HepG2 (cell line): ENCODE results near the gene IAH1. TPM values are rescaled to one million over a fixed set of nuclear protein-coding genes. Genes with fewer than 3 reads are reported as not detected.

Source experiments
- ATAC-seq: fragments of 200-7000 bp; cut with Tn5 transposase; 3 replicates; pipeline ENCODE4 v1.9.1; 2020; ENCODE audit warnings: mild to moderate bottlenecking, moderate library complexity
- BruUV-seq: library from RNA; stranded (reverse); fragments of 400-500 nt; replicated peaks from 2 replicates; lab custom pipeline; 2021; lab: Mats Ljungman, UMichigan
- CTCF ChIA-PET: fragments of 300-600 bp; formaldehyde crosslinking; extraction: SDS; loops from one replicate; lab custom pipeline; 2021; ENCODE audit warnings: low total read pairs, inconsistent platforms, low intra/inter-chr PET ratio; lab: Yijun Ruan, JAX
- POLR2A ChIA-PET: fragments of 350-600 bp; sonication (Branson Sonifier 250); formaldehyde crosslinking; loops from one replicate; lab custom pipeline; 2020; ENCODE audit warnings: antibody characterized with exemption, inconsistent platforms; lab: Yijun Ruan, JAX
- DNase-seq: peaks from one replicate; pipeline ENCODE4 v3.0.0-alpha.2; 2015; ENCODE audit warnings: low spot score
- FAIRE-seq: peaks from 3 replicates; lab custom pipeline; 2011; peaks lifted over from hg19 to GRCh38; lab: Jason Lieb, UNC
- H2AFZ ChIP-seq: one replicate; pipeline ENCODE4 v1.6.1; 2011; ENCODE audit warnings: low read length, inconsistent platforms
- H3K27ac ChIP-seq: fragments of 300-600 bp; 3 replicates; pipeline ENCODE4 v1.8.0; 2011; ENCODE audit warnings: mixed run types, mild to moderate bottlenecking, mixed read lengths, low read length, inconsistent platforms; ENCODE audit not compliant: insufficient read depth; ENCODE audit errors: extremely low read length
- H3K27me3 ChIP-seq, 2 experiments: fragments of 200-600 bp in 1 of 2; 2 replicates in 1 of 2; 3 replicates in 1 of 2; pipeline versions ENCODE4 v1.6.0 to v1.8.0; 2011; ENCODE audit warnings: low read length in 2 of 2, mild to moderate bottlenecking in 2 of 2, moderate library complexity in 2 of 2, inconsistent platforms in 1 of 2; ENCODE audit not compliant: insufficient read depth in 2 of 2, control insufficient read depth in 1 of 2
- H3K36me3 ChIP-seq, 2 experiments: fragments of 200-600 bp in 1 of 2; replicated peaks in 1 of 2; 2 replicates in 1 of 2; 3 replicates in 1 of 2; pipeline versions ENCODE4 v1.5.1 to v1.8.0; 2011; ENCODE audit warnings: low read length in 2 of 2, inconsistent platforms in 1 of 2; ENCODE audit not compliant: insufficient read depth in 2 of 2, control insufficient read depth in 1 of 2
- H3K4me1 ChIP-seq: 2 replicates; pipeline ENCODE4 v1.5.1; 2012; ENCODE audit warnings: low read length, inconsistent platforms; ENCODE audit not compliant: insufficient read depth
- H3K4me2 ChIP-seq: 2 replicates; pipeline ENCODE4 v1.6.0; 2011; ENCODE audit warnings: low read depth, low read length, inconsistent platforms
- H3K4me3 ChIP-seq, 3 experiments: fragments of 200-600 bp in 1 of 3; sonication (generic), shearing (Covaris generic) in 1 of 3; replicated peaks in 1 of 3; 2 replicates each; pipeline ENCODE4 v1.5.1; 2011 to 2016; ENCODE audit warnings: low read length in 3 of 3, inconsistent platforms in 2 of 3, low read depth in 2 of 3, mild to moderate bottlenecking in 2 of 3, control low read depth in 1 of 3, mixed read lengths in 1 of 3; ENCODE audit not compliant: insufficient read depth in 1 of 3
- H3K79me2 ChIP-seq: one replicate; pipeline ENCODE4 v1.6.1; 2011; ENCODE audit warnings: low read length, inconsistent platforms; ENCODE audit not compliant: insufficient read depth
- H3K9ac ChIP-seq: 2 replicates; pipeline ENCODE4 v1.6.0; 2011; ENCODE audit warnings: mild to moderate bottlenecking, low read depth, low read length, inconsistent platforms; ENCODE audit not compliant: insufficient read depth
- H3K9me3 ChIP-seq: 2 replicates; pipeline ENCODE4 v1.5.1; 2012; ENCODE audit warnings: mild to moderate bottlenecking, low read length
- H4K20me1 ChIP-seq: 2 replicates; pipeline ENCODE4 v1.6.0; 2011; ENCODE audit warnings: inconsistent platforms, mild to moderate bottlenecking, low read length, moderate library complexity; ENCODE audit not compliant: insufficient read depth
- AGO2 ChIP-seq: fragments of 200-400 bp; formaldehyde crosslinking; optimal IDR thresholded peaks from 2 replicates; pipeline ENCODE3; 2017; ENCODE audit warnings: mild to moderate bottlenecking, low read depth, low read length, moderate library complexity
- ATF3 ChIP-seq: sonication (generic); formaldehyde crosslinking; IDR thresholded peaks from 2 replicates; pipeline ENCODE4 v1.4.0; 2020; ENCODE audit warnings: missing genetic modification reagents
- BCLAF1 ChIP-seq: fragments of 450-650 bp; IDR thresholded peaks from 2 replicates; pipeline ENCODE4 v1.6.1; 2017; ENCODE audit warnings: mild to moderate bottlenecking
- DMAP1 ChIP-seq: IDR thresholded peaks from 2 replicates; pipeline ENCODE4 v1.6.1; 2016
- HOXA3 ChIP-seq: sonication (generic); formaldehyde crosslinking; IDR thresholded peaks from 2 replicates; pipeline ENCODE4 v1.5.0; 2020; ENCODE audit warnings: missing genetic modification reagents
- IRX3 ChIP-seq: sonication (generic); formaldehyde crosslinking; IDR thresholded peaks from 2 replicates; pipeline ENCODE4 v1.8.1; 2023; ENCODE audit warnings: mild to moderate bottlenecking, low read depth, missing genetic modification reagents, borderline replicate concordance
- MED8 ChIP-seq: sonication (generic); formaldehyde crosslinking; IDR thresholded peaks from 2 replicates; pipeline ENCODE4 v1.8.1; 2023; ENCODE audit warnings: mild to moderate bottlenecking, missing genetic modification reagents; ENCODE audit not compliant: insufficient replicate concordance
- RCOR2 ChIP-seq: IDR thresholded peaks from 2 replicates; pipeline ENCODE4 v1.6.1; 2016; ENCODE audit warnings: missing biosample characterization, missing genetic modification reagents
- REXO4 ChIP-seq: sonication (generic); formaldehyde crosslinking; IDR thresholded peaks from 2 replicates; pipeline ENCODE4 v1.8.0; 2022; ENCODE audit warnings: missing genetic modification reagents, mild to moderate bottlenecking, borderline replicate concordance
- TBP ChIP-seq: sonication (generic); formaldehyde crosslinking; IDR thresholded peaks from 2 replicates; pipeline ENCODE4 v1.5.0; 2020; ENCODE audit warnings: missing genetic modification reagents
- TCF7L2 ChIP-seq: IDR thresholded peaks from 2 replicates; pipeline ENCODE4 v1.6.1; 2011; ENCODE audit warnings: mild to moderate bottlenecking, low read depth, low read length, moderate library complexity
- ZBTB7A ChIP-seq: sonication (generic); formaldehyde crosslinking; IDR thresholded peaks from 2 replicates; pipeline ENCODE4 v1.8.0; 2022; ENCODE audit warnings: mild to moderate bottlenecking, missing genetic modification reagents
- ZNF674 ChIP-seq: sonication (generic); formaldehyde crosslinking; IDR thresholded peaks from 2 replicates; pipeline ENCODE4 v1.5.0; 2020; ENCODE audit warnings: low read depth, mild to moderate bottlenecking, missing genetic modification reagents
- ZNF83 ChIP-seq: sonication (generic); formaldehyde crosslinking; IDR thresholded peaks from 2 replicates; pipeline ENCODE4 v1.4.0; 2020; ENCODE audit warnings: missing genetic modification reagents, mild to moderate bottlenecking, borderline replicate concordance
- WGBS: methylation state at CpG from one replicate; pipeline ENCODE4 v1.1.6; 2017; ENCODE audit warnings: low lambda C conversion rate; 5-methylcytosine and 5-hydroxymethylcytosine counted together
- in situ Hi-C: cut with HindIII; loops from 2 replicates; pipeline ENCODE4 v1.10.0; 2017; ENCODE audit warnings: low pct_unique_long_range_greater_than_20kb; ENCODE audit not compliant: extremely low pct_ligation_motif_present
- intact Hi-C: fragments of 100-400 bp; cut with micrococcal nuclease; formaldehyde crosslinking; loops from one replicate; pipeline ENCODE4 v1.10.0; 2022; ENCODE audit not compliant: unreplicated experiment
- polyA plus RNA-seq, 8 experiments: library from polyadenylated mRNA; depleted of rRNA in 3 of 8; stranded (reverse) in 7 of 8; unstranded in 1 of 8; fragments of >200 nt; fragmentation: Illumina TruSeq in 4 of 8; extraction: Trizol in 4 of 8; gene quantifications; 2 replicates each; pipeline versions ENCODE4 v1.2.1 to v1.2.3, GENCODE V29; 2011 to 2016; ENCODE audit warnings: low read depth in 4 of 8, missing spikeins in 1 of 8, mixed read lengths in 1 of 8; ENCODE audit not compliant: insufficient read depth in 1 of 8
- total RNA-seq, 5 experiments: library from RNA; depleted of rRNA; stranded (reverse); fragments of >200 nt; fragmentation: Illumina TruSeq; extraction: Trizol; gene quantifications; 2 replicates each; pipeline ENCODE4 v1.2.3, GENCODE V29; 2016; ENCODE audit warnings: low read depth in 1 of 5

Gene IAH1
- total and polyA plus RNA-seq, 2 of the 13 experiments (the other 11 are each of a cell fraction or from before 2014, with no cell fraction given) = 43.6 to 44.4 TPM

- TF ChIP-seq BCLAF1 (no peak), TCF7L2 (no peak), AGO2 (peak; percentile 64), ZBTB7A (CRISPR knock-in tag) (no peak), HOXA3 (CRISPR knock-in tag) (0 out of 2 replicates have a peak, but pooled peaks have one; percentile 23)
These were observed 8.1 kb upstream of the IAH1 start (continued) for GRCh38 chr2:9466147-9466683.

- no peak overlapping the region for H3K9ac ChIP-seq
- DNase-seq = no peak
- no peak overlapping the region for H2AFZ ChIP-seq
- no peak overlapping the region for H3K4me2 ChIP-seq
- H4K20me1 ChIP-seq = no peaks in the 10 kb centered on the region
- no peaks in the 10 kb centered on the region for H3K9me3 ChIP-seq
- H3K79me2 ChIP-seq = no peaks in the 10 kb centered on the region
- WGBS = 97% methylated on average over 10 of the region's 10 CpGs
- in situ Hi-C loops = no loop called here
- H3K36me3 ChIP-seq = peaks cover 12 to 56% of the 10 kb centered on the region in 2 experiments
- TF ChIP-seq ZNF83 (CRISPR knock-in tag) (no peak), ZNF674 (CRISPR knock-in tag) (no peak), REXO4 (CRISPR knock-in tag) (no peak), ATF3 (CRISPR knock-in tag) (no peak), MED8 (CRISPR knock-in tag) (no peak), IRX3 (CRISPR knock-in tag) (no peak), DMAP1 (no peak), TBP (CRISPR knock-in tag) (no peak), RCOR2 (CRISPR knock-in tag) (no peak)
- H3K4me1 ChIP-seq = peaks cover 8% of the 10 kb centered on the region; the same call in 1 of the 2 replicates
- BruUV-seq = no TSS peak
- ATAC-seq = no peak
- ChIA-PET CTCF (no interaction called here), POLR2A (no interaction called here)
- H3K27ac ChIP-seq = no peak overlapping the region
- H3K4me3 ChIP-seq = no peak overlapping the region
- no peaks in the 10 kb centered on the region for H3K27me3 ChIP-seq
- FAIRE-seq = no peak
- intact Hi-C loops = no loop called here
These were observed 6.7 kb upstream of the IAH1 start for GRCh38 chr2:9467687-9468086.
